ENCODE data around the gene ARHGAP18.

DNA sequence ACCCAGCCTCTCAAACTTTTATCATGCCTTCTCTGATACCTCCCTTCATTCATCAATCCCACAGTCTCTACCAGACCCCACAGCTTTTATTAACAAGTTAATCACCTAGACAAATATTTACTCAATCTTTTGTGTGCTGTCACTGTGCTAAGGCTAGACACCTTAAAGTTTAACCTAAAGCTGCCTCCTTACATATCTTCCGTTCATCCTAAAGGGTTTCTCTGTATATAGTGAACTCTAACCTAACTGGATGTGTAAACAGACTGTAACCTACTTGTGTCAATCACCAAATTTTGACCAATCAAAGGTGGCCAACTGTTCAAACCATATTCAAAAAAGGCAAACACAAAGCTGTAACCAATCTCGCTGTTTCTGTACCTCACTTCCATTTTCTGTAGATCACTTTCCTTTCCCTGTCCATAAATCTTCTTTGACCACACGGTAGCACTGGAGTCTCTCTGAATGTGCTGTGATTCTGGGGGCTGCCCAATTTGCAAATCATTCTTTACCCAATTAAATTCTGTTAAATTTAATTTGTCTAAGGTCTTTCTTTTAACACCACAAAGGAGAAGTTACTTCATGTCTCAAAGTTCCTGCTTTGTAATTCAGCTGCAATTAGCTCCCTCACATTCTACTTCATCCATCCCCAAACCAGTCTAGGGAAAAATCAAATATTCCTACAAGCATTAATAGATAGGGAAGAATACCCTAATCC is 72.5 kb downstream of the ARHGAP18 start:
- TF ChIP-seq POLR2A (IDR thresholded peaks at IDR 0.05; ENCODE audit: low read length) (no peak), GATA1 (IDR thresholded peaks at IDR 0.05; ENCODE audit: low read depth, low read length) (no peak)
